SK-N-SH (cell line): Measurements from ENCODE around the gene AP3B2. TPM values are rescaled to one million over a fixed set of nuclear protein-coding genes. Genes with fewer than 3 reads are reported as not detected.

ENCODE experiments used
- CTCF ChIA-PET: fragments of 300-600, 350-600 bp; formaldehyde crosslinking; extraction: SDS; loops from one replicate; lab custom pipeline; 2021; lab: Yijun Ruan, JAX
- POLR2A ChIA-PET: fragments of 350-600 bp; sonication (Branson Sonifier 250); formaldehyde crosslinking; extraction: SDS; loops from one replicate; lab custom pipeline; 2020; ENCODE audit warnings: antibody characterized with exemption, inconsistent platforms; lab: Yijun Ruan, JAX
- DNase-seq: peaks from one replicate; pipeline ENCODE4 v3.0.0; 2012
- H2AFZ ChIP-seq: fragments of 200-600 bp; sonication (generic); 2 replicates; pipeline ENCODE4 v1.8.1; 2016; ENCODE audit warnings: antibody characterized with exemption, mild to moderate bottlenecking, low read depth
- H3F3A ChIP-seq: fragments of 200-600 bp; sonication (generic); replicated peaks from 2 replicates; pipeline ENCODE3; 2016; ENCODE audit warnings: antibody characterized with exemption, mild to moderate bottlenecking; ENCODE audit not compliant: insufficient read depth
- H3K27ac ChIP-seq, 2 experiments: fragments of 200-500 bp in 1 of 2; fragments of 200-600 bp in 1 of 2; sonication (Bioruptor generic) in 1 of 2; sonication (generic), shearing (Covaris generic) in 1 of 2; 2 replicates each; pipeline versions ENCODE4 v1.5.1 to v1.6.1; 2014 to 2016; ENCODE audit warnings: low read depth in 2 of 2, inconsistent platforms in 1 of 2, low read length in 1 of 2, mild to moderate bottlenecking in 1 of 2, mixed read lengths in 1 of 2
- H3K27me3 ChIP-seq: fragments of 200-600 bp; sonication (generic), shearing (Covaris generic); 2 replicates; pipeline ENCODE4 v1.6.1; 2016; ENCODE audit warnings: mixed run types; ENCODE audit not compliant: insufficient read depth
- H3K36me3 ChIP-seq, 2 experiments: fragments of 200-500 bp in 1 of 2; fragments of 200-600 bp in 1 of 2; sonication (Bioruptor generic) in 1 of 2; sonication (generic) in 1 of 2; replicated peaks in 1 of 2; 2 replicates each; pipeline versions ENCODE3 to v1.5.1; 2014 to 2016; ENCODE audit warnings: low read length in 1 of 2, mild to moderate bottlenecking in 1 of 2; ENCODE audit not compliant: insufficient read depth in 2 of 2, control insufficient read depth in 1 of 2
- H3K4me1 ChIP-seq, 2 experiments: fragments of 200-500 bp in 1 of 2; fragments of 200-600 bp in 1 of 2; sonication (Bioruptor generic) in 1 of 2; sonication (generic), shearing (Covaris generic) in 1 of 2; 2 replicates each; pipeline versions ENCODE4 v1.5.1 to v1.6.1; 2014 to 2016; ENCODE audit warnings: low read depth in 1 of 2, low read length in 1 of 2, mixed run types in 1 of 2; ENCODE audit not compliant: insufficient read depth in 2 of 2, control insufficient read depth in 1 of 2
- H3K4me2 ChIP-seq: fragments of 200-600 bp; sonication (generic), shearing (Covaris generic); 2 replicates; pipeline ENCODE4 v1.6.1; 2017; ENCODE audit warnings: mixed run types
- H3K4me3 ChIP-seq, 2 experiments: fragments of 200-500 bp in 1 of 2; fragments of 200-600 bp in 1 of 2; sonication (Bioruptor generic) in 1 of 2; sonication (generic), shearing (Covaris generic) in 1 of 2; 2 replicates each; pipeline versions ENCODE4 v1.5.1 to v1.8.1; 2014 to 2016; ENCODE audit warnings: low read depth in 2 of 2, inconsistent platforms in 1 of 2, low read length in 1 of 2, mild to moderate bottlenecking in 1 of 2, mixed read lengths in 1 of 2, moderate library complexity in 1 of 2
- H3K79me2 ChIP-seq: fragments of 200-600 bp; sonication (generic); 2 replicates; pipeline ENCODE4 v1.8.1; 2017; ENCODE audit warnings: mild to moderate bottlenecking; ENCODE audit not compliant: insufficient read depth
- H3K9ac ChIP-seq: fragments of 200-600 bp; sonication (generic); 2 replicates; pipeline ENCODE4 v1.6.1; 2017; ENCODE audit warnings: mixed run types
- H3K9me2 ChIP-seq: fragments of 200-600 bp; sonication (generic); 2 replicates; pipeline ENCODE4 v1.6.1; 2017; ENCODE audit warnings: mixed run types
- H3K9me3 ChIP-seq: fragments of 200-600 bp; sonication (generic); 2 replicates; pipeline ENCODE4 v1.6.1; 2017; ENCODE audit warnings: mixed run types, mild to moderate bottlenecking, moderate library complexity
- H4K20me1 ChIP-seq: fragments of 200-600 bp; sonication (generic); 2 replicates; pipeline ENCODE4 v1.6.1; 2017; ENCODE audit warnings: mild to moderate bottlenecking, mixed run types; ENCODE audit not compliant: insufficient read depth
- CHD2 ChIP-seq: fragments of 150-350 bp; IDR thresholded peaks from 2 replicates; pipeline ENCODE4 v1.6.1; 2018; ENCODE audit warnings: low read length; ENCODE audit not compliant: partially characterized antibody
- ELF1 ChIP-seq: IDR thresholded peaks from 2 replicates; pipeline ENCODE4 v1.4.0; 2012
- EP300 ChIP-seq, 2 experiments: IDR thresholded peaks; 2 replicates each; pipeline versions ENCODE4 v1.4.0 to v1.6.1; 2012; ENCODE audit warnings: borderline replicate concordance in 1 of 2, low read depth in 1 of 2, low read length in 1 of 2
- EZH2phosphoT487 ChIP-seq: fragments of 200-600 bp; sonication (generic); IDR thresholded peaks from 2 replicates; pipeline ENCODE4 v1.6.1; 2017; ENCODE audit warnings: low read depth, mixed run types, mild to moderate bottlenecking, antibody characterized with exemption, moderate library complexity, borderline replicate concordance
- FOSL2 ChIP-seq: IDR thresholded peaks from 2 replicates; pipeline ENCODE4 v1.4.0; 2012; ENCODE audit warnings: low read depth, mild to moderate bottlenecking, moderate library complexity, borderline replicate concordance
- FOXJ3 ChIP-seq: sonication (generic); formaldehyde crosslinking; IDR thresholded peaks from 2 replicates; pipeline ENCODE4 v1.5.1; 2020; ENCODE audit warnings: mild to moderate bottlenecking, missing genetic modification reagents
- FOXM1 ChIP-seq: IDR thresholded peaks from 2 replicates; pipeline ENCODE4 v1.4.0; 2012; ENCODE audit warnings: low read depth, mild to moderate bottlenecking
- GABPA ChIP-seq: IDR thresholded peaks from 2 replicates; pipeline ENCODE4 v1.4.0; 2012; ENCODE audit warnings: low read depth, mild to moderate bottlenecking
- GATA2 ChIP-seq: sonication (generic); formaldehyde crosslinking; IDR thresholded peaks from 2 replicates; pipeline ENCODE4 v1.5.0; 2020; ENCODE audit warnings: mild to moderate bottlenecking, missing genetic modification reagents
- IRF3 ChIP-seq: fragments of 150-350 bp; IDR thresholded peaks from 2 replicates; pipeline ENCODE4 v1.6.1; 2016; ENCODE audit warnings: mild to moderate bottlenecking, low read depth, low read length
- JUND ChIP-seq: IDR thresholded peaks from 2 replicates; pipeline ENCODE4 v1.4.0; 2012
- MAX ChIP-seq: IDR thresholded peaks from 2 replicates; pipeline ENCODE4 v1.4.0; 2012; ENCODE audit warnings: low read depth
- NRF1 ChIP-seq: IDR thresholded peaks from 2 replicates; pipeline ENCODE4 v1.6.1; 2012; ENCODE audit warnings: low read depth, mild to moderate bottlenecking, low read length
- PBX3 ChIP-seq: IDR thresholded peaks from 2 replicates; pipeline ENCODE4; 2012
- POLR2AphosphoS5 ChIP-seq: IDR thresholded peaks from 2 replicates; pipeline ENCODE4 v1.6.1; 2012; ENCODE audit warnings: low read depth, low read length
- RAD21 ChIP-seq: IDR thresholded peaks from 2 replicates; pipeline ENCODE4 v1.6.1; 2012; ENCODE audit warnings: mild to moderate bottlenecking, low read length
- RFX5 ChIP-seq: IDR thresholded peaks from 2 replicates; pipeline ENCODE4 v1.6.1; 2012; ENCODE audit warnings: mild to moderate bottlenecking, improper control_type of control experiment, low read length
- SMC3 ChIP-seq: IDR thresholded peaks from 2 replicates; pipeline ENCODE4 v1.6.1; 2012; ENCODE audit warnings: low read depth, low read length, improper control_type of control experiment
- USF1 ChIP-seq: IDR thresholded peaks from 2 replicates; pipeline ENCODE4 v1.4.0; 2012; ENCODE audit warnings: low read depth, borderline replicate concordance
- YY1 ChIP-seq: IDR thresholded peaks from 2 replicates; pipeline ENCODE4 v1.4.0; 2012; ENCODE audit warnings: low read depth, mild to moderate bottlenecking
- ZBTB33 ChIP-seq: IDR thresholded peaks from 2 replicates; pipeline ENCODE4 v1.4.0; 2012; ENCODE audit warnings: low read depth, borderline replicate concordance
- WGBS: methylation state at CpG from one replicate; pipeline ENCODE4 v1.1.6; 2017; ENCODE audit warnings: low lambda C conversion rate; 5-methylcytosine and 5-hydroxymethylcytosine counted together
- polyA plus RNA-seq, 3 experiments: library from polyadenylated mRNA; depleted of rRNA; stranded (reverse); fragments of >200 nt; gene quantifications; 2 replicates each; pipeline ENCODE4 v1.2.3, GENCODE V29; 2012

AP3B2 gene
- polyA plus RNA-seq, 1 of the 3 experiments (the other 2 are of a cell fraction), result 0.77 TPM

- no peak for TF ChIP-seq MAX
- no peak for TF ChIP-seq FOSL2
- no peak for TF ChIP-seq FOXJ3 (CRISPR knock-in tag)
- no peak for TF ChIP-seq USF1
- no peak for TF ChIP-seq NRF1
- TF ChIP-seq GABPA, result no peak
- no peak for TF ChIP-seq FOXM1
- TF ChIP-seq EZH2phosphoT487, result no peak
- no peak for TF ChIP-seq RAD21
- TF ChIP-seq GATA2 (CRISPR knock-in tag), result no peak
- TF ChIP-seq EP300 (IDR thresholded peaks at IDR 0.05; ENCODE audit: borderline replicate concordance in 1 of 2, low read depth in 1 of 2, low read length in 1 of 2), result no peak
- no peak for TF ChIP-seq IRF3
- TF ChIP-seq YY1, result no peak
- TF ChIP-seq JUND, result no peak
- no peak for TF ChIP-seq SMC3
- DNase-seq, result no peak
- H3K9me2 ChIP-seq, result no peaks in the 10 kb centered on the region
- WGBS, result 53% methylated on average over 4 of the region's 4 CpGs
- no peak overlapping the region for H3K9ac ChIP-seq
- no peak overlapping the region for H3K4me3 ChIP-seq
- CTCF ChIA-PET, result interaction anchor here (1.2 kb wide), 1 partner anchor 285 kb away, joined by 4 read pairs; no protein-coding TSS in a partner anchor
- H4K20me1 ChIP-seq, result no peaks in the 10 kb centered on the region
- H3K27me3 ChIP-seq, result no peaks in the 10 kb centered on the region
- no peaks in the 10 kb centered on the region for H3F3A ChIP-seq
- no peaks in the 10 kb centered on the region for H3K79me2 ChIP-seq
- H3K36me3 ChIP-seq, result no peaks in the 10 kb centered on the region
- H3K4me1 ChIP-seq, result peaks cover 0 to 6% of the 10 kb centered on the region in 2 experiments; a peak in 1 of 4 replicates
- no peak overlapping the region for H3K4me2 ChIP-seq
- H2AFZ ChIP-seq, result no peak overlapping the region
- H3K27ac ChIP-seq, result no peak overlapping the region
- H3K9me3 ChIP-seq, result no peaks in the 10 kb centered on the region
- POLR2A ChIA-PET, result no interaction called here
These were observed 5.3 kb upstream of the AP3B2 start for GRCh38 chr15:82715003-82715402.

GRCh38 chr15:82714016-82714415 is 4.3 kb upstream of the AP3B2 start:
- H4K20me1 ChIP-seq, result no peaks in the 10 kb centered on the region
- no peak overlapping the region for H3K9ac ChIP-seq
- no peak overlapping the region for H3K4me3 ChIP-seq
- ChIA-PET POLR2A (interaction anchor here (0.9 kb wide), 1 partner anchor 36 kb away, joined by 3 read pairs; no protein-coding TSS in a partner anchor), CTCF (interaction anchor here (1.0 to 1.2 kb wide), 4 partner anchors 34 to 286 kb away, joined by 3 to 4 read pairs (median 4); partner anchors contain the start of gene RPS17)
- WGBS, result 80% methylated on average over 1 of the region's 3 CpGs
- H3K4me2 ChIP-seq, result no peak overlapping the region
- no peaks in the 10 kb centered on the region for H3K36me3 ChIP-seq
- H3F3A ChIP-seq, result no peaks in the 10 kb centered on the region
- H3K27ac ChIP-seq, result no peak overlapping the region
- no peaks in the 10 kb centered on the region for H3K79me2 ChIP-seq
- no peaks in the 10 kb centered on the region for H3K9me3 ChIP-seq
- no peaks in the 10 kb centered on the region for H3K27me3 ChIP-seq
- no peak overlapping the region for H2AFZ ChIP-seq
- H3K9me2 ChIP-seq, result no peaks in the 10 kb centered on the region
- H3K4me1 ChIP-seq, result peaks cover 0 to 8% of the 10 kb centered on the region in 2 experiments; a peak in 1 of 4 replicates
- no peak for DNase-seq
- no peak for TF ChIP-seq JUND
- TF ChIP-seq RFX5, result no peak
- no peak for TF ChIP-seq PBX3
- no peak for TF ChIP-seq ZBTB33
- no peak for TF ChIP-seq CHD2
- no peak for TF ChIP-seq FOSL2
- TF ChIP-seq POLR2AphosphoS5, result no peak
- no peak for TF ChIP-seq YY1
- no peak for TF ChIP-seq SMC3
- TF ChIP-seq ELF1, result no peak
- TF ChIP-seq FOXM1, result no peak
- TF ChIP-seq USF1, result no peak
- no peak for TF ChIP-seq IRF3
